Measurements from ENCODE around the gene GLE1. TPM values are rescaled to one million over a fixed set of nuclear protein-coding genes. Genes with fewer than 3 reads are reported as not detected.

GLE1 gene
- total RNA-seq, 2 donors from 2014 or later, result 14.7 to 16.6 TPM

GRCh38 chr9:128526720-128527119 lies 22.2 kb downstream of the GLE1 start:
- Mint-ChIP-seq H3K36me3 (ENCODE audit: low read depth) (peaks cover 53% of the 10 kb centered on the region), H3K4me3 (no peak overlapping the region), H3K4me1 (no peaks in the 10 kb centered on the region), H3K27ac (no peak overlapping the region), H3K9me3 (no peaks in the 10 kb centered on the region), H3K27me3 (ENCODE audit: insufficient read depth) (no peaks in the 10 kb centered on the region)
- no peak for TF ChIP-seq CTCF (conservative IDR thresholded peaks at IDR 0.05)
- Histone ChIP-seq H3K9ac (ENCODE audit: extremely low read depth, low read length, poor library complexity, severe bottlenecking) (no peak overlapping the region), H3K27ac (ENCODE audit: low read depth, low read length) (no peak overlapping the region), H3K27me3 (ENCODE audit: control insufficient read depth, insufficient read depth, low read length, poor library complexity, severe bottlenecking) (no peaks in the 10 kb centered on the region), H3K9me3 (ENCODE audit: control insufficient read depth, low read length) (no peaks in the 10 kb centered on the region), H3K4me1 (ENCODE audit: control insufficient read depth, insufficient read depth, low read length) (no peaks in the 10 kb centered on the region), H3K36me3 (ENCODE audit: control insufficient read depth, insufficient read depth, low read length) (peaks cover 51% of the 10 kb centered on the region), H3K4me3 (ENCODE audit: low read length) (no peak overlapping the region)
- no peak for DNase-seq
- 100% methylated on average over 1 to 2 of the region's 2 CpGs for WGBS, 2 experiments (ENCODE audit: insufficient coverage in 1 of 2, insufficient read length in 1 of 2)

GRCh38 chr9:128528445-128529160 lies 24.1 kb downstream of the GLE1 start:
- H3K4me3 Mint-ChIP-seq, result no peak overlapping the region
- no peak for DNase-seq
- WGBS, 2 experiments (ENCODE audit: insufficient coverage in 1 of 2, insufficient read length in 1 of 2), result 91 to 96% methylated on average over 10 to 15 of the region's 15 CpGs
- no peaks in the 10 kb centered on the region for H3K27me3 Mint-ChIP-seq (ENCODE audit: insufficient read depth)
- Histone ChIP-seq H3K9ac (ENCODE audit: extremely low read depth, low read length, poor library complexity, severe bottlenecking) (no peak overlapping the region), H3K4me1 (ENCODE audit: control insufficient read depth, insufficient read depth, low read length) (no peaks in the 10 kb centered on the region), H3K9me3 (ENCODE audit: control insufficient read depth, low read length) (no peaks in the 10 kb centered on the region), H3K27me3 (ENCODE audit: control insufficient read depth, insufficient read depth, low read length, poor library complexity, severe bottlenecking) (no peaks in the 10 kb centered on the region), H3K4me3 (ENCODE audit: low read length) (no peak overlapping the region), H3K36me3 (ENCODE audit: control insufficient read depth, insufficient read depth, low read length) (peaks cover 44% of the 10 kb centered on the region), H3K27ac (ENCODE audit: low read depth, low read length) (no peak overlapping the region)
- H3K27ac Mint-ChIP-seq, result no peak overlapping the region
- H3K4me1 Mint-ChIP-seq, result no peaks in the 10 kb centered on the region
- peaks cover 61% of the 10 kb centered on the region for H3K36me3 Mint-ChIP-seq (ENCODE audit: low read depth)
- no peak for TF ChIP-seq CTCF (conservative IDR thresholded peaks at IDR 0.05)
- no peaks in the 10 kb centered on the region for H3K9me3 Mint-ChIP-seq

- Histone ChIP-seq H3K9me3 (ENCODE audit: control insufficient read depth, low read length) (no peaks in the 10 kb centered on the region), H3K36me3 (ENCODE audit: control insufficient read depth, insufficient read depth, low read length) (peaks cover 46% of the 10 kb centered on the region), H3K27ac (ENCODE audit: low read depth, low read length) (no peak overlapping the region), H3K4me3 (ENCODE audit: low read length) (no peak overlapping the region), H3K4me1 (ENCODE audit: control insufficient read depth, insufficient read depth, low read length) (no peaks in the 10 kb centered on the region), H3K27me3 (ENCODE audit: control insufficient read depth, insufficient read depth, low read length, poor library complexity, severe bottlenecking) (no peaks in the 10 kb centered on the region), H3K9ac (ENCODE audit: extremely low read depth, low read length, poor library complexity, severe bottlenecking) (no peak overlapping the region)
- TF ChIP-seq CTCF (conservative IDR thresholded peaks at IDR 0.05), result no peak
- Mint-ChIP-seq H3K36me3 (ENCODE audit: low read depth) (peaks cover 62% of the 10 kb centered on the region), H3K4me3 (no peak overlapping the region), H3K9me3 (no peaks in the 10 kb centered on the region), H3K27ac (no peak overlapping the region), H3K27me3 (ENCODE audit: insufficient read depth) (no peaks in the 10 kb centered on the region), H3K4me1 (no peaks in the 10 kb centered on the region)
- 91 to 96% methylated on average over 4 of the region's 4 CpGs for WGBS, 2 experiments (ENCODE audit: insufficient coverage in 1 of 2, insufficient read length in 1 of 2)
- no peak for DNase-seq
Observed at GRCh38 chr9:128529191-128529590, 24.7 kb downstream of the GLE1 start.
